Stimulated activated naive B cell treated with anti-CD40 and anti-IgM and Interleukin-4, amounts not matched to agents 10 μg/mL and 1 μg/mL and 100 μg/mL, for 72 hours (primary cell): ENCODE results near the gene SLC5A1.
"Not testable (repeated sequence)": the region's sequence is repeated elsewhere in the genome, so short reads cannot be mapped to it uniquely, and the experiment has no call there.

Source experiments
- ATAC-seq, 2 donors: fragments of 150-1000 bp; cut with Tn5 transposase; replicated peaks; 2 replicates each; pipeline ENCODE4 v1.10.0; 2021; ENCODE audit warnings: moderate library complexity in 1 of 2
- DNase-seq: peaks from one replicate; pipeline ENCODE4 v3.0.0; 2021
- H3K27ac Mint-ChIP-seq: one replicate; pipeline ENCODE4 v1.8.0; 2022; ENCODE audit warnings: mild to moderate bottlenecking, mixed read lengths
- H3K27me3 Mint-ChIP-seq, 2 donors: one replicate each; pipeline ENCODE4 v1.8.0; 2022; ENCODE audit warnings: mixed read lengths in 2 of 2
- H3K36me3 Mint-ChIP-seq, 2 donors: one replicate each; pipeline ENCODE4 v1.8.0; 2022; ENCODE audit warnings: mixed read lengths in 2 of 2, mild to moderate bottlenecking in 1 of 2
- H3K4me1 Mint-ChIP-seq, 2 donors: one replicate each; pipeline ENCODE4 v1.8.0; 2022; ENCODE audit warnings: mixed read lengths in 2 of 2, mild to moderate bottlenecking in 1 of 2
- H3K4me3 Mint-ChIP-seq, 2 donors: one replicate each; pipeline ENCODE4 v1.8.0; 2022; ENCODE audit warnings: mild to moderate bottlenecking in 2 of 2, mixed read lengths in 2 of 2, moderate library complexity in 1 of 2
- H3K9me3 Mint-ChIP-seq, 2 donors: one replicate each; pipeline ENCODE4 v1.8.0; 2022; ENCODE audit warnings: mixed read lengths in 2 of 2, mild to moderate bottlenecking in 1 of 2

Gene SLC5A1

DNA sequence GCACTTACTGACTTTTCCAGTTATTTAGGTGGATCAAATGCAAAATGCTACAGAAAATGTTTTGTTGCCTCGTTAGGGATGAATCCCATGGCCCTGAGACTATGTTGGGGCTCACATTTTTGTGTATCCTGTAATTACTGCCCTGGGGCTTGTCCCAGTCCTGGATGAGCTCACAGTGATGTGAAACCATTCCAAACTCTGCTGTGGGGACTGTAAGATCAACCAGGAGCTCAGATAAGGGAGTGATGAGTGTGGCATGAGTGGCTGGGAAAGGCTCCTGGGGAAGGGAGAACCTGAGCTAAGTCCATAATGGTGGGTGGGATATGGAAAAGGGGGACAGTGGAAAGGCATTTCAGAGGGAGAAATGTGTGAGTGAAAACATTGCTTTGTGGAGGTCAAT, 54.0 kb downstream of the SLC5A1 start:
- ATAC-seq (no peak), DNase-seq (no peak)
- no peak overlapping the region for H3K4me3 Mint-ChIP-seq
- no peaks in the 10 kb centered on the region for H3K36me3 Mint-ChIP-seq
- H3K27me3 Mint-ChIP-seq: peaks cover 10 to 21% of the 10 kb centered on the region in 2 donors
- H3K27ac Mint-ChIP-seq: no peak overlapping the region
- H3K4me1 Mint-ChIP-seq: peaks cover 2 to 8% of the 10 kb centered on the region in 2 donors
- no peaks in the 10 kb centered on the region for H3K9me3 Mint-ChIP-seq

DNA sequence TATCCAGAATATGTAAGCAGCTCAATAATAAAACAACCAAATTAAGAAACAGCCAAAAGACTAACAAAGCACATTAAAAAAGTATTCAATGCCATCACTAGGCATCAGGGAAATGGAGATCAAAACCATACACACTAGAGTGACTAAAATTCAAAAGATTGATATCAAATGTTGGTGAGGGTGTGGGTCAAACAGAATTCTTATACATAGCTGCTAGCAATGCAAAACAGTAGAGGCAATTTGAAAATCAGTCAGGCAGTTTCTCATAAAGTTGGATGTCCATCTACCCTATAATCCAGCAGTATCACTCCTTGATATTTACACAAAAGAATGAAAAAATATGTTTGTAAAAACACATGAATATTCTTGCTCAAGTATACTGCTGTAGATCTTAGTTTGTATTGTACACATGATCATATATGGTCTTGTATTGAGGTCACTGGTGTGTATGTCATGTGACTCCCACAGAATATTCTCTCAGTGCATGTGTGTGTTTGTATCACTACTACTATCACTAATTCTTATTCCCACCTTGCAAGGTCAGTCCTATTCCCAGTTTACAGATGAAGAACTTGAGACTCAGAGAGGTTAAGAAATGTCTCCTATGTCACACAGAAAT, 54.9 kb downstream of the SLC5A1 start:
- DNase-seq (no peak), ATAC-seq (no peak)
- Mint-ChIP-seq H3K4me1 (peaks cover 2 to 8% of the 10 kb centered on the region in 2 donors), H3K4me3 (no peak overlapping the region), H3K27me3 (peaks cover 10 to 17% of the 10 kb centered on the region in 2 donors), H3K36me3 (no peaks in the 10 kb centered on the region), H3K27ac (no peak overlapping the region), H3K9me3 (no peaks in the 10 kb centered on the region)

- no peak for DNase-seq
- no peak overlapping the region for H3K4me3 Mint-ChIP-seq
- no peaks in the 10 kb centered on the region for H3K36me3 Mint-ChIP-seq
- H3K27me3 Mint-ChIP-seq: peaks cover 10 to 13% of the 10 kb centered on the region in 2 donors
- no peaks in the 10 kb centered on the region for H3K9me3 Mint-ChIP-seq
- no peak overlapping the region for H3K27ac Mint-ChIP-seq
- no peak for ATAC-seq
- no peaks in the 10 kb centered on the region for H3K4me1 Mint-ChIP-seq
These were observed 57.6 kb downstream of the SLC5A1 start for GRCh38 chr22:32100711-32101110.

DNA sequence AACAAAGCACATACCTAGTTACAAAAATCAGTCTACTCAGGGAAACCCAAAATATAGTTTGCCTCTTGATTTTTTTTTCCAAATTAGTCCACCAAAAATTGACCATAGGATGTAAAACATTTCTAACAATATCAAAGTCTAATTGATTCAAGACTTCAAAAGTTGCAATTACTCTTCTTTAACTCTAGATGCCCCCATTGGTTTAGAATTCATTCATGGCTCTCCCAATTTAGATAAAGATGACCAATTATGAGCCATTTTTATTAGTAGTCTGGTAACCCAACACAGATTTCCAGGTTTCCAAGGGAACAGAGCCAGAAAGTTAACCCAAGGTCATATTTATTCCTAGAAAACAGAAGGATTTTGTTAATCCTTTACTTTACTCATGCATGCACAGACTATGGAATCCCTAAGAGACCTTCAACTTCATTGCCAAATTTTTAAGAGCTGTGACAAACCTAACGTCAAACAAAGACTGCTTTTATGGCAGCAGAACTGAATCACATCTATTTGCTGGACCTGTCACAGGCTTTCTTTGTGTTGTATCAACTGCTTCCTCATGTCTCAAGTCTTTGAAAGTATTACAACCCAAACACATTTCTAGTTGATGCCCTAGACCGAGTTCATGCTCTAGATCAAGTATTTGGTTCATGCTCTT, 60.7 kb downstream of the SLC5A1 start:
- ATAC-seq (no peak), DNase-seq (no peak)
- Mint-ChIP-seq H3K36me3 (no peaks in the 10 kb centered on the region), H3K4me1 (no peaks in the 10 kb centered on the region), H3K27ac (no peak overlapping the region), H3K9me3 (no peaks in the 10 kb centered on the region), H3K27me3 (peaks cover 20 to 34% of the 10 kb centered on the region in 2 donors), H3K4me3 (no peak overlapping the region)

- H3K27ac Mint-ChIP-seq: no peak overlapping the region
These were observed 63.9 kb downstream of the SLC5A1 start for GRCh38 chr22:32106930-32107329.

DNA sequence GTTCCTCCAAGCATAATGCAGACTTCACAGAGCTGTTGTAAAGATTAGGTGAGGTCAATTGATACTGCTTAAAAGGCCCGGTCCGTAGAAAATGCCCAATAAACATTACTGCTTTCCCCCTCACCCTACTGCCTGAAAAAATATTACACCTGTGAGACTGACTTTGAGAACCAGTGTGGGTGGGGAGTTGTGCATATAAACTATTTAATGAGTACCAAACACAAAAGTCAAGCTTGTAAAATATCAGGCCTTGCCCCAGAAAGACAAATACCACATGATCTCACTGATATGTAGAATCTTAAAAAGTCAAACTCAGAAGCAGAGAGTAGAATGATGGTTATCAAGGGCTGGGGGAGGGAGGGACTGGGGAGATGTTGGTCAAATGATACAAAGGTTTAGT, 69.3 kb downstream of the SLC5A1 start:
- H3K27me3 Mint-ChIP-seq: peaks cover 39 to 41% of the 10 kb centered on the region in 2 donors
- no peak overlapping the region for H3K27ac Mint-ChIP-seq

More at GRCh38 chr22:32106930-32107329, 63.9 kb downstream of the SLC5A1 start:
- no peaks in the 10 kb centered on the region for H3K36me3 Mint-ChIP-seq
- peaks cover 44% of the 10 kb centered on the region in 2 donors for H3K27me3 Mint-ChIP-seq
- DNase-seq (no peak), ATAC-seq (no peak)
- H3K9me3 Mint-ChIP-seq: no peaks in the 10 kb centered on the region
- H3K4me3 Mint-ChIP-seq: no peak overlapping the region
- no peaks in the 10 kb centered on the region for H3K4me1 Mint-ChIP-seq

DNA sequence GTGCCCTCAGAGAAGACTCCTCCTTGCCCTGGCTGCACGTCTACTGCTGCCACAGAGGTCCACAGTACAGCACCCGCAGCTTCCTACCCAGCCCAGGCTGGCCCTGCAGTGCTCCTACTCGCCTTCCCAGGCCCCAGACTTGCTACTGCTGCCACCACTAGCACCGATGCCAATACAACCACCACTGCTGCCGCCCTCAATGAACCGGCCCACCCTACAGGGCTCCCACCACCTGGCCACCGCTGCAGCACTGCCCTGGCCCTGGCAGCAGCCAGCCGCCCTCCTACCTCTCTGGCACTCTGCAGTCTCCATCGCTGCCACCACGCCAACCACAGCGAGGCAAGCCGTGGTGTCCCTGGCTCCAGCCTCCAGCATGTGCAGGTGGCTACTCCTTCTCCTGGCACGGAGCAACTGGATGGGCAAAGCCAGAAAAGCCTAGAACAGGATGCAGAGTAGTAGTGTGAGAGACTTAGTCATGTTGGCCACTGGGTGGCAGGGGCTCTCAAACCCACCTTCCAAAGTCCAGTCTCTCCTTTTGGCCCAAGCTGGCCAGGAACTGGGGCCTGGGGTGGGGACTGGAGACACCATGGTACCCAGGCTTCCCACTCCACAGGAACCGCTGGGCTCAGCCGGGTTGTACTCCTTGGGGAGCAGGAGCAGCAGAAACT, 76.6 kb downstream of the SLC5A1 start:
- H3K36me3 Mint-ChIP-seq: no peaks in the 10 kb centered on the region
- DNase-seq: no peak
- no peaks in the 10 kb centered on the region for H3K4me1 Mint-ChIP-seq
- H3K27me3 Mint-ChIP-seq: peaks cover 9 to 24% of the 10 kb centered on the region in 2 donors
- peak in 1 of 2 donors; percentile 21 for ATAC-seq
- H3K9me3 Mint-ChIP-seq: peaks cover 0 to 3% of the 10 kb centered on the region in 2 donors
- no peak overlapping the region for H3K27ac Mint-ChIP-seq
- H3K4me3 Mint-ChIP-seq: no peak overlapping the region

More for the DNA sequence above, 69.3 kb downstream of the SLC5A1 start:
- Mint-ChIP-seq H3K9me3 (no peaks in the 10 kb centered on the region), H3K36me3 (no peaks in the 10 kb centered on the region), H3K4me1 (no peaks in the 10 kb centered on the region), H3K4me3 (no peak overlapping the region)
- DNase-seq: no peak
- ATAC-seq: no peak

GRCh38 chr22:32120603-32121002, 77.5 kb downstream of the SLC5A1 start:
- Mint-ChIP-seq H3K27ac (no peak overlapping the region), H3K4me3 (no peak overlapping the region), H3K9me3 (peaks cover 0 to 3% of the 10 kb centered on the region in 2 donors), H3K4me1 (no peaks in the 10 kb centered on the region), H3K27me3 (peaks cover 9 to 24% of the 10 kb centered on the region in 2 donors), H3K36me3 (no peaks in the 10 kb centered on the region)
- DNase-seq (no peak), ATAC-seq (no peak)

- Mint-ChIP-seq H3K27ac (no peak overlapping the region), H3K36me3 (no peaks in the 10 kb centered on the region), H3K27me3 (peaks cover 0 to 11% of the 10 kb centered on the region in 2 donors), H3K4me3 (no peak overlapping the region), H3K9me3 (peaks cover 0 to 3% of the 10 kb centered on the region in 2 donors), H3K4me1 (no peaks in the 10 kb centered on the region)
- DNase-seq (no peak), ATAC-seq (no peak)
These were observed 79.8 kb downstream of the SLC5A1 start for GRCh38 chr22:32122899-32123298.

- H3K4me3 Mint-ChIP-seq: no peak overlapping the region
- ATAC-seq: no peak
- peaks cover 0 to 9% of the 10 kb centered on the region in 2 donors for H3K27me3 Mint-ChIP-seq
- H3K36me3 Mint-ChIP-seq: no peaks in the 10 kb centered on the region
- H3K4me1 Mint-ChIP-seq: no peaks in the 10 kb centered on the region
- H3K27ac Mint-ChIP-seq: no peak overlapping the region
- peaks cover 0 to 3% of the 10 kb centered on the region in 2 donors for H3K9me3 Mint-ChIP-seq
- no peak for DNase-seq
These were observed 80.6 kb downstream of the SLC5A1 start for GRCh38 chr22:32123657-32124056.

- Mint-ChIP-seq H3K9me3 (no peaks in the 10 kb centered on the region), H3K27me3 (peaks cover 0 to 7% of the 10 kb centered on the region in 2 donors), H3K27ac (no peak overlapping the region), H3K4me3 (no peak overlapping the region), H3K4me1 (no peaks in the 10 kb centered on the region), H3K36me3 (no peaks in the 10 kb centered on the region)
- DNase-seq (no peak), ATAC-seq (no peak)
These were observed 84.8 kb downstream of the SLC5A1 start for GRCh38 chr22:32127904-32128303.

- peaks cover 7 to 9% of the 10 kb centered on the region in 2 donors for H3K27me3 Mint-ChIP-seq
- H3K27ac Mint-ChIP-seq: peak overlapping the region; percentile 37
- H3K36me3 Mint-ChIP-seq: no peaks in the 10 kb centered on the region
- no peak overlapping the region for H3K4me3 Mint-ChIP-seq
- ATAC-seq (no peak), DNase-seq (no peak)
- H3K4me1 Mint-ChIP-seq: no peaks in the 10 kb centered on the region
- H3K9me3 Mint-ChIP-seq: no peaks in the 10 kb centered on the region
These were observed 87.4 kb downstream of the SLC5A1 start for GRCh38 chr22:32130464-32130863.

- no peaks in the 10 kb centered on the region for H3K9me3 Mint-ChIP-seq
- H3K27ac Mint-ChIP-seq: no peak overlapping the region
- no peaks in the 10 kb centered on the region for H3K36me3 Mint-ChIP-seq
- DNase-seq: no peak
- ATAC-seq: no peak
- H3K27me3 Mint-ChIP-seq: peaks cover 7 to 9% of the 10 kb centered on the region in 2 donors
- H3K4me3 Mint-ChIP-seq: no peak overlapping the region
- no peaks in the 10 kb centered on the region for H3K4me1 Mint-ChIP-seq
These were observed 89.1 kb downstream of the SLC5A1 start for GRCh38 chr22:32132126-32132525.

DNA sequence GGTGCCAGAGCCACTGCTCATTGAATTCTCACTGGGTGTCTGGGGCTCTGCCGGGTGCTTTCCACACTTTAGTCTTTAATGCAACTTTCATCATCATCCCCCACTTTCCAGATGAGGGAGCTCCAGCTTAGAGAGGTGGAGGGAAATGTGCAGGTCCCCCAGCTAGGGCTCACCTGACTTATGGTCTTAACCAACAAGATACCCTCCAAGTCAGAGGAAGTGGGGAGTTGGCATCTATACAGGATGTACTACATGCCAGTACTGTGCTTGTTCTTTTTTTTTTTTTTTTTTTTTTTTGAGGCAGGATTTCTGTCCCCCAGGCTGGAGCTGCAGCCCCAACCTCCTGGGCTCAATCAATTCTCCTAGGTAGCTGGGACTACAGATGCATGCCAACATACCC, 89.7 kb downstream of the SLC5A1 start:
- H3K4me1 Mint-ChIP-seq: peaks cover 4 to 5% of the 10 kb centered on the region in 2 donors

GRCh38 chr22:32134796-32135195, 91.7 kb downstream of the SLC5A1 start:
- H3K9me3 Mint-ChIP-seq, H3K36me3 Mint-ChIP-seq, H3K27me3 Mint-ChIP-seq, DNase-seq, H3K4me3 Mint-ChIP-seq, ATAC-seq, H3K27ac Mint-ChIP-seq: not testable (repeated sequence)
- peaks cover 8 to 17% of the 10 kb centered on the region in 2 donors for H3K4me1 Mint-ChIP-seq

More for the DNA sequence above, 89.7 kb downstream of the SLC5A1 start:
- no peak for ATAC-seq
- Mint-ChIP-seq H3K27me3 (peaks cover 7 to 9% of the 10 kb centered on the region in 2 donors), H3K9me3 (no peaks in the 10 kb centered on the region), H3K36me3 (no peaks in the 10 kb centered on the region), H3K27ac (no peak overlapping the region), H3K4me3 (no peak overlapping the region)
- DNase-seq: no peak
